Neural progenitor cell (in vitro differentiated cells): ENCODE measurements around the gene PLBD1. TPM values are rescaled to one million over a fixed set of nuclear protein-coding genes. Genes with fewer than 3 reads are reported as not detected.

Experiments
- DNase-seq: peaks from one replicate; pipeline ENCODE4 v3.0.0-alpha.2; 2016; ENCODE audit warnings: low spot score
- H2AFZ ChIP-seq: fragments of 200-600 bp; sonication (generic); replicated peaks from 2 replicates; pipeline ENCODE4 v1.6.1; 2016; ENCODE audit warnings: antibody characterized with exemption
- H3F3A ChIP-seq: fragments of 200-600 bp; sonication (generic); 2 replicates; pipeline ENCODE4 v1.6.1; 2016; ENCODE audit warnings: antibody characterized with exemption, low read depth
- H3K27ac ChIP-seq: fragments of 200-600 bp; sonication (generic); 2 replicates; pipeline ENCODE4 v1.5.1; 2016; ENCODE audit warnings: mild to moderate bottlenecking
- H3K27me3 ChIP-seq: fragments of 200-600 bp; sonication (generic); 2 replicates; pipeline ENCODE4 v1.6.1; 2016; ENCODE audit warnings: mild to moderate bottlenecking, moderate library complexity
- H3K36me3 ChIP-seq: fragments of 200-600 bp; sonication (generic); 2 replicates; pipeline ENCODE4 v1.5.1; 2016
- H3K4me1 ChIP-seq: fragments of 200-600 bp; sonication (generic); 2 replicates; pipeline ENCODE4 v1.6.1; 2016; ENCODE audit warnings: mixed run types
- H3K4me2 ChIP-seq: fragments of 200-600 bp; sonication (generic); 2 replicates; pipeline ENCODE4 v1.6.1; 2016
- H3K4me3 ChIP-seq: fragments of 200-600 bp; sonication (generic); 2 replicates; pipeline ENCODE4 v1.5.1; 2016
- H3K79me2 ChIP-seq: fragments of 200-600 bp; sonication (generic); 2 replicates; pipeline ENCODE4 v1.6.1; 2016; ENCODE audit warnings: low read depth
- H3K9ac ChIP-seq: fragments of 200-600 bp; sonication (generic); 2 replicates; pipeline ENCODE4 v1.6.1; 2016
- H3K9me3 ChIP-seq: fragments of 200-600 bp; sonication (generic); 2 replicates; pipeline ENCODE4 v1.5.1; 2016; ENCODE audit warnings: low read depth
- H4K20me1 ChIP-seq: fragments of 200-600 bp; sonication (generic); 2 replicates; pipeline ENCODE4 v1.6.1; 2016; ENCODE audit warnings: low read depth
- H3K27ac Mint-ChIP-seq: 3 replicates; pipeline ENCODE4 v1.8.0; 2021; ENCODE audit warnings: mixed read lengths
- H3K27me3 Mint-ChIP-seq: 2 replicates; pipeline ENCODE4 v1.8.0; 2022; ENCODE audit warnings: low read depth, mild to moderate bottlenecking, inconsistent platforms, moderate library complexity, mixed read lengths; ENCODE audit not compliant: insufficient read depth
- H3K36me3 Mint-ChIP-seq: 3 replicates; pipeline ENCODE4 v1.8.0; 2021; ENCODE audit warnings: mixed read lengths
- H3K4me1 Mint-ChIP-seq: 3 replicates; pipeline ENCODE4 v1.8.0; 2021; ENCODE audit warnings: mixed read lengths
- H3K4me3 Mint-ChIP-seq: 3 replicates; pipeline ENCODE4 v1.8.0; 2021; ENCODE audit warnings: mild to moderate bottlenecking, moderate library complexity, mixed read lengths
- H3K9me3 Mint-ChIP-seq: 3 replicates; pipeline ENCODE4 v1.8.0; 2020; ENCODE audit warnings: mixed read lengths
- CTCF ChIP-seq: fragments of 200-600 bp; sonication (generic); IDR thresholded peaks from 2 replicates; pipeline ENCODE4 v1.5.1; 2017; ENCODE audit warnings: antibody characterized with exemption, mild to moderate bottlenecking
- EZH2 ChIP-seq: fragments of 200-600 bp; sonication (generic); IDR thresholded peaks from 2 replicates; pipeline ENCODE4 v1.6.1; 2017; ENCODE audit warnings: antibody characterized with exemption, mild to moderate bottlenecking, moderate library complexity
- EZH2phosphoT487 ChIP-seq: fragments of 200-600 bp; sonication (generic); IDR thresholded peaks from 2 replicates; pipeline ENCODE4 v1.6.1; 2017; ENCODE audit warnings: antibody characterized with exemption
- total RNA-seq: library from RNA; depleted of rRNA; stranded (reverse); fragments of >200 nt; gene quantifications from 2 replicates; pipeline ENCODE4 v1.2.3, GENCODE V29; 2015; ENCODE audit warnings: low replicate concordance

The PLBD1 gene
- total RNA-seq, 1 donor from 2014 or later = 5.4 TPM

- Mint-ChIP-seq H3K4me1 (no peaks in the 10 kb centered on the region), H3K27ac (no peak overlapping the region), H3K36me3 (no peaks in the 10 kb centered on the region), H3K27me3 (peaks cover 2% of the 10 kb centered on the region), H3K9me3 (peaks cover 2% of the 10 kb centered on the region), H3K4me3 (no peak overlapping the region)
- Histone ChIP-seq H3K9me3 (no peaks in the 10 kb centered on the region), H3F3A (no peaks in the 10 kb centered on the region), H3K79me2 (no peaks in the 10 kb centered on the region), H3K27ac (no peak overlapping the region), H4K20me1 (no peaks in the 10 kb centered on the region), H3K4me1 (no peaks in the 10 kb centered on the region), H3K4me2 (no peak overlapping the region), H2AFZ (no peak overlapping the region), H3K27me3 (no peaks in the 10 kb centered on the region), H3K4me3 (no peak overlapping the region), H3K9ac (no peak overlapping the region), H3K36me3 (no peaks in the 10 kb centered on the region)
- TF ChIP-seq EZH2 = no peak
- TF ChIP-seq EZH2phosphoT487 = no peak
- TF ChIP-seq CTCF = no peak
- DNase-seq = no peak
Observed at GRCh38 chr12:14557966-14558365, 9.7 kb downstream of the PLBD1 start.

GRCh38 chr12:14554281-14555007, 13.2 kb downstream of the PLBD1 start:
- Histone ChIP-seq H3K27ac (no peak overlapping the region), H2AFZ (no peak overlapping the region), H4K20me1 (no peaks in the 10 kb centered on the region), H3K9ac (no peak overlapping the region), H3K36me3 (no peaks in the 10 kb centered on the region), H3K4me3 (no peak overlapping the region), H3K9me3 (no peaks in the 10 kb centered on the region), H3K4me2 (no peak overlapping the region), H3K79me2 (no peaks in the 10 kb centered on the region), H3K27me3 (no peaks in the 10 kb centered on the region), H3F3A (no peaks in the 10 kb centered on the region), H3K4me1 (no peaks in the 10 kb centered on the region)
- no peak for DNase-seq
- peaks cover 3% of the 10 kb centered on the region for H3K27me3 Mint-ChIP-seq
- no peak overlapping the region for H3K4me3 Mint-ChIP-seq
- no peaks in the 10 kb centered on the region for H3K36me3 Mint-ChIP-seq
- H3K9me3 Mint-ChIP-seq = peaks cover 7% of the 10 kb centered on the region
- no peaks in the 10 kb centered on the region for H3K4me1 Mint-ChIP-seq
- no peak overlapping the region for H3K27ac Mint-ChIP-seq
- TF ChIP-seq CTCF (no peak), EZH2 (no peak), EZH2phosphoT487 (no peak)

- Mint-ChIP-seq H3K9me3 (peaks cover 7% of the 10 kb centered on the region), H3K27ac (no peak overlapping the region), H3K4me1 (no peaks in the 10 kb centered on the region), H3K27me3 (peaks cover 3% of the 10 kb centered on the region), H3K4me3 (no peak overlapping the region), H3K36me3 (no peaks in the 10 kb centered on the region)
- Histone ChIP-seq H2AFZ (no peak overlapping the region), H3K27ac (no peak overlapping the region), H3K4me2 (no peak overlapping the region), H4K20me1 (no peaks in the 10 kb centered on the region), H3K9me3 (no peaks in the 10 kb centered on the region), H3F3A (no peaks in the 10 kb centered on the region), H3K9ac (no peak overlapping the region), H3K4me1 (no peaks in the 10 kb centered on the region), H3K27me3 (no peaks in the 10 kb centered on the region), H3K4me3 (no peak overlapping the region), H3K79me2 (no peaks in the 10 kb centered on the region), H3K36me3 (no peaks in the 10 kb centered on the region)
- no peak for DNase-seq
- TF ChIP-seq EZH2phosphoT487 = no peak
- TF ChIP-seq CTCF = no peak
Observed at GRCh38 chr12:14548609-14549008, 19.1 kb downstream of the PLBD1 start.
